ENCODE measurements around the gene PITRM1.

DNA sequence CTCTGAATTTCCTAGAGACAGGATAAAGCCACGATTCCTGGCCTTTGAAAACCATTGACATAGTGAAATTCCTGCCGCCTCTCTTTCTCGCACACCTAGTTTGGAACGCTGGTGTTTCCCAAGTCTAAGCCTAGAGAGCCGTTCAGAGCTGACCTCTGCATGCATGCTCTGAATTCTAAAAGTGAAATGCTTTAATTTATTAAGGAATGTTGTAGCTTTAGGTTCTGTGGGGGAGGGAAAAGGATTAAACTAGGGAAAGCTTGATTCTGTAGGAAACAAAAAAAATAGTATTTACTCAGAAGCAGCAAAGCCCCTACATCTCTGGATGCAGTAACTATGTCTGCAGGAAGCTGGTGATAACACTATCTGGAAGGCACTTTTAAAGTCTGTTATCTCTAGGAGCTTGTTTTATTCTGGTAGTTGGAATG is 78.0 kb downstream of the PITRM1 start:
- TF ChIP-seq, protein P1, sequence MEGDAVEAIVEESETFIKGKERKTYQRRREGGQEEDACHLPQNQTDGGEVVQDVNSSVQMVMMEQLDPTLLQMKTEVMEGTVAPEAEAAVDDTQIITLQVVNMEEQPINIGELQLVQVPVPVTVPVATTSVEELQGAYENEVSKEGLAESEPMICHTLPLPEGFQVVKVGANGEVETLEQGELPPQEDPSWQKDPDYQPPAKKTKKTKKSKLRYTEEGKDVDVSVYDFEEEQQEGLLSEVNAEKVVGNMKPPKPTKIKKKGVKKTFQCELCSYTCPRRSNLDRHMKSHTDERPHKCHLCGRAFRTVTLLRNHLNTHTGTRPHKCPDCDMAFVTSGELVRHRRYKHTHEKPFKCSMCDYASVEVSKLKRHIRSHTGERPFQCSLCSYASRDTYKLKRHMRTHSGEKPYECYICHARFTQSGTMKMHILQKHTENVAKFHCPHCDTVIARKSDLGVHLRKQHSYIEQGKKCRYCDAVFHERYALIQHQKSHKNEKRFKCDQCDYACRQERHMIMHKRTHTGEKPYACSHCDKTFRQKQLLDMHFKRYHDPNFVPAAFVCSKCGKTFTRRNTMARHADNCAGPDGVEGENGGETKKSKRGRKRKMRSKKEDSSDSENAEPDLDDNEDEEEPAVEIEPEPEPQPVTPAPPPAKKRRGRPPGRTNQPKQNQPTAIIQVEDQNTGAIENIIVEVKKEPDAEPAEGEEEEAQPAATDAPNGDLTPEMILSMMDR (IDR thresholded peaks at IDR 0.05), result no peak
- no peak for TF ChIP-seq POLR2A (IDR thresholded peaks at IDR 0.05)
